ENCODE measurements around the gene RBM33.

Gene RBM33

GRCh38 chr7:155662343-155663043, 18.0 kb downstream of the RBM33 start:
- no peak overlapping the region for H3K27ac ChIP-seq (ENCODE audit: low read depth, low read length)
- H3K79me2 ChIP-seq (ENCODE audit: control insufficient read depth, insufficient read depth, low read length, unreplicated experiment) = peaks cover 91% of the 10 kb centered on the region
- H3K4me3 ChIP-seq (ENCODE audit: low read depth, low read length) = no peak overlapping the region
- peaks cover 30% of the 10 kb centered on the region for H3K4me1 ChIP-seq (ENCODE audit: control insufficient read depth, insufficient read depth, low read length, unreplicated experiment)
- no peaks in the 10 kb centered on the region for H3K27me3 ChIP-seq (ENCODE audit: insufficient read depth, low read length)
- no peaks in the 10 kb centered on the region for H3K36me3 ChIP-seq (ENCODE audit: insufficient read depth, low read length)
- H2AFZ ChIP-seq (ENCODE audit: low read length, unreplicated experiment) = no peak overlapping the region

- Histone ChIP-seq H3K36me3 (ENCODE audit: insufficient read depth, low read length) (no peaks in the 10 kb centered on the region), H3K27ac (ENCODE audit: low read depth, low read length) (no peak overlapping the region), H3K27me3 (ENCODE audit: insufficient read depth, low read length) (no peaks in the 10 kb centered on the region), H3K4me1 (ENCODE audit: control insufficient read depth, insufficient read depth, low read length, unreplicated experiment) (peaks cover 30% of the 10 kb centered on the region), H3K79me2 (ENCODE audit: control insufficient read depth, insufficient read depth, low read length, unreplicated experiment) (peaks cover 90% of the 10 kb centered on the region), H3K4me3 (ENCODE audit: low read depth, low read length) (no peak overlapping the region), H2AFZ (ENCODE audit: low read length, unreplicated experiment) (no peak overlapping the region)
These were observed 19.5 kb downstream of the RBM33 start for GRCh38 chr7:155663937-155664336.

- peak overlapping the region; percentile 82 for H3K27ac ChIP-seq (ENCODE audit: low read depth, low read length)
These were observed 20.9 kb downstream of the RBM33 start for GRCh38 chr7:155665079-155665956.

GRCh38 chr7:155665957-155666287, 21.5 kb downstream of the RBM33 start:
- Histone ChIP-seq H3K4me1 (ENCODE audit: control insufficient read depth, insufficient read depth, low read length, unreplicated experiment) (peaks cover 27% of the 10 kb centered on the region), H3K36me3 (ENCODE audit: insufficient read depth, low read length) (no peaks in the 10 kb centered on the region), H3K4me3 (ENCODE audit: low read depth, low read length) (peak overlapping the region; percentile 53; the same call in 1 of the 2 replicates), H3K27me3 (ENCODE audit: insufficient read depth, low read length) (no peaks in the 10 kb centered on the region), H3K79me2 (ENCODE audit: control insufficient read depth, insufficient read depth, low read length, unreplicated experiment) (peaks cover 89% of the 10 kb centered on the region), H3K27ac (ENCODE audit: low read depth, low read length) (peak overlapping the region; percentile 82), H2AFZ (ENCODE audit: low read length, unreplicated experiment) (no peak overlapping the region)

More at GRCh38 chr7:155665079-155665956, 20.9 kb downstream of the RBM33 start:
- Histone ChIP-seq H3K27me3 (ENCODE audit: insufficient read depth, low read length) (no peaks in the 10 kb centered on the region), H3K36me3 (ENCODE audit: insufficient read depth, low read length) (no peaks in the 10 kb centered on the region), H3K4me3 (ENCODE audit: low read depth, low read length) (peak overlapping the region; percentile 53), H2AFZ (ENCODE audit: low read length, unreplicated experiment) (no peak overlapping the region), H3K4me1 (ENCODE audit: control insufficient read depth, insufficient read depth, low read length, unreplicated experiment) (peaks cover 30% of the 10 kb centered on the region), H3K79me2 (ENCODE audit: control insufficient read depth, insufficient read depth, low read length, unreplicated experiment) (peaks cover 88% of the 10 kb centered on the region)

- H3K27ac ChIP-seq (ENCODE audit: low read depth, low read length) = no peak overlapping the region
- H3K36me3 ChIP-seq (ENCODE audit: insufficient read depth, low read length) = no peaks in the 10 kb centered on the region
- H3K4me1 ChIP-seq (ENCODE audit: control insufficient read depth, insufficient read depth, low read length, unreplicated experiment) = peaks cover 27% of the 10 kb centered on the region
- H3K4me3 ChIP-seq (ENCODE audit: low read depth, low read length) = no peak overlapping the region
- peaks cover 89% of the 10 kb centered on the region for H3K79me2 ChIP-seq (ENCODE audit: control insufficient read depth, insufficient read depth, low read length, unreplicated experiment)
- no peak overlapping the region for H2AFZ ChIP-seq (ENCODE audit: low read length, unreplicated experiment)
- no peaks in the 10 kb centered on the region for H3K27me3 ChIP-seq (ENCODE audit: insufficient read depth, low read length)
These were observed 22.9 kb downstream of the RBM33 start for GRCh38 chr7:155667241-155667829.

GRCh38 chr7:155669717-155670505, 25.4 kb downstream of the RBM33 start:
- H3K27ac ChIP-seq (ENCODE audit: low read depth, low read length) = peak overlapping the region; percentile 18; the same call in 1 of the 2 replicates
- H3K27me3 ChIP-seq (ENCODE audit: insufficient read depth, low read length) = no peaks in the 10 kb centered on the region
- H3K36me3 ChIP-seq (ENCODE audit: insufficient read depth, low read length) = no peaks in the 10 kb centered on the region
- H3K79me2 ChIP-seq (ENCODE audit: control insufficient read depth, insufficient read depth, low read length, unreplicated experiment) = peaks cover 78% of the 10 kb centered on the region
- H3K4me1 ChIP-seq (ENCODE audit: control insufficient read depth, insufficient read depth, low read length, unreplicated experiment) = peaks cover 29% of the 10 kb centered on the region
- H2AFZ ChIP-seq (ENCODE audit: low read length, unreplicated experiment) = no peak overlapping the region
- no peak overlapping the region for H3K4me3 ChIP-seq (ENCODE audit: low read depth, low read length)

GRCh38 chr7:155670521-155670920, 26.1 kb downstream of the RBM33 start:
- H3K4me1 ChIP-seq (ENCODE audit: control insufficient read depth, insufficient read depth, low read length, unreplicated experiment) = peaks cover 24% of the 10 kb centered on the region
- H3K4me3 ChIP-seq (ENCODE audit: low read depth, low read length) = no peak overlapping the region
- H3K27me3 ChIP-seq (ENCODE audit: insufficient read depth, low read length) = no peaks in the 10 kb centered on the region
- no peaks in the 10 kb centered on the region for H3K36me3 ChIP-seq (ENCODE audit: insufficient read depth, low read length)
- H3K27ac ChIP-seq (ENCODE audit: low read depth, low read length) = 0 out of 2 replicates have a peak overlapping the region, but pooled peaks have one; percentile 18
- peaks cover 77% of the 10 kb centered on the region for H3K79me2 ChIP-seq (ENCODE audit: control insufficient read depth, insufficient read depth, low read length, unreplicated experiment)
- no peak overlapping the region for H2AFZ ChIP-seq (ENCODE audit: low read length, unreplicated experiment)

GRCh38 chr7:155674556-155674955, 30.1 kb downstream of the RBM33 start:
- H3K36me3 ChIP-seq (ENCODE audit: insufficient read depth, low read length) = no peaks in the 10 kb centered on the region
- H3K27me3 ChIP-seq (ENCODE audit: insufficient read depth, low read length) = no peaks in the 10 kb centered on the region
- H2AFZ ChIP-seq (ENCODE audit: low read length, unreplicated experiment) = no peak overlapping the region
- no peak overlapping the region for H3K27ac ChIP-seq (ENCODE audit: low read depth, low read length)
- H3K4me3 ChIP-seq (ENCODE audit: low read depth, low read length) = no peak overlapping the region
- peaks cover 59% of the 10 kb centered on the region for H3K79me2 ChIP-seq (ENCODE audit: control insufficient read depth, insufficient read depth, low read length, unreplicated experiment)
- peaks cover 25% of the 10 kb centered on the region for H3K4me1 ChIP-seq (ENCODE audit: control insufficient read depth, insufficient read depth, low read length, unreplicated experiment)

- Histone ChIP-seq H3K36me3 (ENCODE audit: insufficient read depth, low read length) (peaks cover 5% of the 10 kb centered on the region), H3K79me2 (ENCODE audit: control insufficient read depth, insufficient read depth, low read length, unreplicated experiment) (peaks cover 47% of the 10 kb centered on the region), H3K27me3 (ENCODE audit: insufficient read depth, low read length) (no peaks in the 10 kb centered on the region), H2AFZ (ENCODE audit: low read length, unreplicated experiment) (no peak overlapping the region), H3K4me3 (ENCODE audit: low read depth, low read length) (no peak overlapping the region), H3K4me1 (ENCODE audit: control insufficient read depth, insufficient read depth, low read length, unreplicated experiment) (peaks cover 15% of the 10 kb centered on the region), H3K27ac (ENCODE audit: low read depth, low read length) (no peak overlapping the region)
These were observed 31.6 kb downstream of the RBM33 start for GRCh38 chr7:155676052-155676451.

- Histone ChIP-seq H3K4me3 (ENCODE audit: low read depth, low read length) (no peak overlapping the region), H3K79me2 (ENCODE audit: control insufficient read depth, insufficient read depth, low read length, unreplicated experiment) (peaks cover 47% of the 10 kb centered on the region), H3K4me1 (ENCODE audit: control insufficient read depth, insufficient read depth, low read length, unreplicated experiment) (peaks cover 15% of the 10 kb centered on the region), H3K27ac (ENCODE audit: low read depth, low read length) (no peak overlapping the region), H2AFZ (ENCODE audit: low read length, unreplicated experiment) (no peak overlapping the region), H3K27me3 (ENCODE audit: insufficient read depth, low read length) (no peaks in the 10 kb centered on the region), H3K36me3 (ENCODE audit: insufficient read depth, low read length) (peaks cover 11% of the 10 kb centered on the region)
These were observed 33.2 kb downstream of the RBM33 start for GRCh38 chr7:155677688-155678087.

Measured in ACC112 (cell line).